OCI-M2 (cell line): ENCODE measurements around the gene GXYLT1.
"Not testable (repeated sequence)": the region's sequence is repeated elsewhere in the genome, so short reads cannot be mapped to it uniquely, and the experiment has no call there.

Experiments
- DNase-seq: peaks from one replicate; lab custom pipeline; 2025; ENCODE audit not compliant: unreplicated experiment; lab: John Stamatoyannopoulos, UW

The GXYLT1 gene

GRCh38 chr12:42144408-42145196 is at the start of gene GXYLT1:
TSS of gene GXYLT1 (minus strand) at chr12:42144874. CDS start at chr12:42144646, 228 bp downstream.
- peak; percentile 13 for DNase-seq

GRCh38 chr12:42192686-42193085 is 48.0 kb upstream of the GXYLT1 start:
- DNase-seq: no peak

GRCh38 chr12:42192258-42192657 is 47.6 kb upstream of the GXYLT1 start:
- no peak for DNase-seq

- DNase-seq: no peak
These were observed 45.7 kb upstream of the GXYLT1 start for GRCh38 chr12:42190376-42190775.

GRCh38 chr12:42188275-42188674 is 43.6 kb upstream of the GXYLT1 start:
- DNase-seq: not testable (repeated sequence)

- DNase-seq: no peak
These were observed 43.1 kb upstream of the GXYLT1 start for GRCh38 chr12:42187799-42188198.

- no peak for DNase-seq
These were observed 42.1 kb upstream of the GXYLT1 start for GRCh38 chr12:42186793-42187192.

- no peak for DNase-seq
These were observed 37.7 kb upstream of the GXYLT1 start for GRCh38 chr12:42182394-42182793.

GRCh38 chr12:42180990-42181596 is 36.4 kb upstream of the GXYLT1 start:
- DNase-seq: no peak

- no peak for DNase-seq
These were observed 33.4 kb upstream of the GXYLT1 start for GRCh38 chr12:42178101-42178500.

GRCh38 chr12:42174978-42175377 is 30.3 kb upstream of the GXYLT1 start:
- DNase-seq: no peak

- DNase-seq: no peak
These were observed 29.4 kb upstream of the GXYLT1 start for GRCh38 chr12:42173961-42174521.

GRCh38 chr12:42172441-42173210 is 28.0 kb upstream of the GXYLT1 start:
- DNase-seq: no peak

GRCh38 chr12:42167711-42168110 is 23.0 kb upstream of the GXYLT1 start:
- no peak for DNase-seq

- no peak for DNase-seq
These were observed 21.8 kb upstream of the GXYLT1 start for GRCh38 chr12:42166501-42166900.

GRCh38 chr12:42163913-42164312 is 19.2 kb upstream of the GXYLT1 start:
- no peak for DNase-seq

GRCh38 chr12:42162965-42163364 is 18.3 kb upstream of the GXYLT1 start:
- DNase-seq: no peak

- no peak for DNase-seq
These were observed 17.5 kb upstream of the GXYLT1 start for GRCh38 chr12:42162193-42162592.

GRCh38 chr12:42161529-42161928 is 16.9 kb upstream of the GXYLT1 start:
- DNase-seq: no peak

- no peak for DNase-seq
These were observed 11.6 kb upstream of the GXYLT1 start for GRCh38 chr12:42156232-42156631.

GRCh38 chr12:42145552-42146215 is 1.0 kb upstream of the GXYLT1 start:
- peak; percentile 27 for DNase-seq
